IPS DF 6.9 (cell line): ENCODE results near the gene RPA3.

Experiments
- DNase-seq: peaks from one replicate; pipeline ENCODE4 v3.0.0-alpha.2; 2013; ENCODE audit warnings: low read depth, low spot score
- H3K27ac ChIP-seq: one replicate; pipeline ENCODE4 v1.5.1; 2013; ENCODE audit warnings: low read length, control low read depth
- H3K27me3 ChIP-seq: 2 replicates; pipeline ENCODE4 v1.6.1; 2013; ENCODE audit warnings: mild to moderate bottlenecking, low read length; ENCODE audit not compliant: control insufficient read depth, insufficient read depth
- H3K36me3 ChIP-seq: 2 replicates; pipeline ENCODE4 v1.6.1; 2013; ENCODE audit warnings: low read length; ENCODE audit not compliant: control insufficient read depth, insufficient read depth
- H3K4me1 ChIP-seq: 2 replicates; pipeline ENCODE4 v1.6.1; 2013; ENCODE audit warnings: low read length; ENCODE audit not compliant: control insufficient read depth, insufficient read depth
- H3K4me3 ChIP-seq: 2 replicates; pipeline ENCODE4 v1.5.1; 2013; ENCODE audit warnings: mild to moderate bottlenecking, low read length
- H3K9me3 ChIP-seq: 2 replicates; pipeline ENCODE4 v1.6.1; 2013; ENCODE audit warnings: low read length, inconsistent platforms; ENCODE audit not compliant: control insufficient read depth, insufficient read depth
- WGBS: extraction: QIAGEN DNeasy Blood & Tissue Kit; methylation state at CpG from one replicate; pipeline ENCODE4 v1.1.7; 2013; ENCODE audit warnings: mixed read lengths, missing lambda C conversion rate; ENCODE audit not compliant: insufficient read length, insufficient coverage; 5-methylcytosine and 5-hydroxymethylcytosine counted together

RPA3 gene

DNA sequence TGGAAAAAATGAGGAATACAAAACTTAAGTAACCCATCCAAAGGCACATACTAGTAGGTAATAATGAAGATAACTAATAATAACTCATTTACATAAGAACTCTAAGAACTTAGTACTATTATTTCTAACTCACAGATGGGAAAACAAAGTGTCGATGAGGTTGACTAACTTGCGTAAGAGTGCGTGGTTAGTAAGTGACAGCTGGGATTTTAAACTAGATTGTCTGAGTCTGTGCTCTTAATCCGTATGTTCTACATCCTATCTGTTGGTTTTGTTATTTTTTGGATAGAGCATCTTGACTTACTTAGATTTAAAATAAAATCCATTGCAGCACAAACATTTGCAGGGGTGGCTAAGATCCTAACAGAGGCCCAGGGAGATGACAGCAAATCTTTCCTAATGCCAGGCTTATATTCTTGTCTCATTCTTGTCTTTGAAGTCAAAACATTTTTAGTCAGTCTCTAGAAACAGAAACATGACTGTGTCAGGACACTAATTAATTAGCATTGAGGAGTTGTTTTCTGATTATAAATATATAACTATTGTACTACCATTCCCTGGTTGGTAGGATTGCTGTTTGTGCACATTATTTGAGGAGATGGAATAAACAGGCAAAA lies 11.7 kb downstream of the RPA3 start:
- H3K27me3 ChIP-seq = no peaks in the 10 kb centered on the region
- WGBS = no CpG with 5 or more reads among the region's 4 CpGs
- H3K27ac ChIP-seq = no peak overlapping the region
- H3K4me1 ChIP-seq = no peaks in the 10 kb centered on the region
- no peaks in the 10 kb centered on the region for H3K36me3 ChIP-seq
- no peak for DNase-seq
- H3K4me3 ChIP-seq = no peak overlapping the region
- H3K9me3 ChIP-seq = no peaks in the 10 kb centered on the region

- no peaks in the 10 kb centered on the region for H3K27me3 ChIP-seq
- no peak overlapping the region for H3K27ac ChIP-seq
- no CpG with 5 or more reads among the region's 1 CpG for WGBS
- H3K36me3 ChIP-seq = no peaks in the 10 kb centered on the region
- H3K4me1 ChIP-seq = no peaks in the 10 kb centered on the region
- DNase-seq = no peak
- no peaks in the 10 kb centered on the region for H3K9me3 ChIP-seq
- H3K4me3 ChIP-seq = no peak overlapping the region
Observed at GRCh38 chr7:7706101-7706511, 12.3 kb downstream of the RPA3 start.

DNA sequence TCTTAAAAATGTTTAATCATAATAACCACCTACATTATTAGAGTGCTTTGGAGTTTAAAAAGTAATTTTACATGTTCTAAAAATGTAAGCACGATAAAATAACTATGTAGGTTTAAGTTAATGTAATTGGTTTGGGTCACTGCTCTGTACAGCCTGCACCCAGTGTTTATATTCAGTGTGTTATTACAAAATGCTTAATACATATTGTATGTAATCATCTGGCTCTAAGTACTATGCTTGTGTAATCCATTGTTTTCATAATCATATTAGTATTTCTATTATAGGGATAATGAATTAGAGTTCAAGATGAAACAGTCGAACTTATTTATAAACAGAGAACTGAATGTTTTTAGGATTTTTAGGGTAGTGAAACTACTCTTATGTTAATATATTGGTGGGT lies 13.1 kb downstream of the RPA3 start:
- Histone ChIP-seq H3K27me3 (no peaks in the 10 kb centered on the region), H3K36me3 (no peaks in the 10 kb centered on the region), H3K4me3 (no peak overlapping the region), H3K9me3 (no peaks in the 10 kb centered on the region), H3K4me1 (no peaks in the 10 kb centered on the region), H3K27ac (no peak overlapping the region)
- no peak for DNase-seq
- WGBS = 100% methylated on average over 1 of the region's 2 CpGs

GRCh38 chr7:7704867-7705266 lies 13.5 kb downstream of the RPA3 start:
- no peaks in the 10 kb centered on the region for H3K4me1 ChIP-seq
- no peak for DNase-seq
- no peak overlapping the region for H3K4me3 ChIP-seq
- no peak overlapping the region for H3K27ac ChIP-seq
- no peaks in the 10 kb centered on the region for H3K36me3 ChIP-seq
- no CpG with 5 or more reads among the region's 4 CpGs for WGBS
- no peaks in the 10 kb centered on the region for H3K27me3 ChIP-seq
- H3K9me3 ChIP-seq = no peaks in the 10 kb centered on the region

- H3K9me3 ChIP-seq = no peaks in the 10 kb centered on the region
- H3K4me3 ChIP-seq = no peak overlapping the region
- H3K4me1 ChIP-seq = no peaks in the 10 kb centered on the region
- DNase-seq = no peak
- no CpG with 5 or more reads among the region's 7 CpGs for WGBS
- no peaks in the 10 kb centered on the region for H3K36me3 ChIP-seq
- no peak overlapping the region for H3K27ac ChIP-seq
- H3K27me3 ChIP-seq = no peaks in the 10 kb centered on the region
Observed at GRCh38 chr7:7703427-7703826, 15.0 kb downstream of the RPA3 start.

DNA sequence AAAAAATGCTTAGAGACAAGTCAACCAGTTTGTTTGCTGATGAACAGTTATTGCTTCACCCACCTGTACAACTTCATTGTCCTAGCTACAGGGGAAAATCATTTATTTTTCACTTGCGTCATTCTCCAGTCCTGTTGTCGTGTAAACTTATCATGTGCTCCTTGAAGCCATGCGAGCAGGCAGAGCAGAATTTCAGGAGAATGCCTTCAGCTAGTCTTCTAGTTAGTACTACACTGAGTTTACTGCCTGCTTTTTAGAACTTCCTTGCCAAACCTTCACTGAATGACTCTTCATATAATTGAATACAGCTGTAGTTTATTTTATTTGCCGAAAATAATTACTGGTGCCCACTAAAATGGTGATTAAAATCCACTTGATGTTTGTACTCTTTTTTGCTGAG lies 15.6 kb downstream of the RPA3 start:
- H3K4me1 ChIP-seq = no peaks in the 10 kb centered on the region
- no peak overlapping the region for H3K4me3 ChIP-seq
- WGBS = no CpG with 5 or more reads among the region's 4 CpGs
- DNase-seq = no peak
- no peak overlapping the region for H3K27ac ChIP-seq
- no peaks in the 10 kb centered on the region for H3K9me3 ChIP-seq
- H3K27me3 ChIP-seq = no peaks in the 10 kb centered on the region
- H3K36me3 ChIP-seq = no peaks in the 10 kb centered on the region

DNA sequence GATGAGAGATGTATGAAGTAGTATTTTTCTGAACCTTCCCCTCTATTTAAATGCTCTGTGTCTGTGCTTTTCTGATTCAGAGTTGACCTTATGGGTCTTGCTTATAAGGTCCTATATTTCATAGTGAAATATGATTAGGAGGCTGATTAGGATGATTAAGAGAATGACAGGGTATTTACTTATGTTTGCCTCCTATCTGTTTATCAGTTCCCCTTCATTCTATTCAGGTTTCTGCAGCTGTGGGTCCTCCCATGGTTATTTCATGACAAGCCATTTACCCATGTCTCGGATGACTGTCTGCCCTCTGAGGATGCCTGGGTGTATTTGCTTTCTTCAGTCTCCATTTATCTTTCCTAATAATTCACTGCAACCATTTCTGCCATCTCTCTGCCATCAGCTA lies 16.9 kb downstream of the RPA3 start:
- no peaks in the 10 kb centered on the region for H3K36me3 ChIP-seq
- no peak overlapping the region for H3K27ac ChIP-seq
- no peaks in the 10 kb centered on the region for H3K4me1 ChIP-seq
- no peaks in the 10 kb centered on the region for H3K27me3 ChIP-seq
- DNase-seq = no peak
- H3K9me3 ChIP-seq = no peaks in the 10 kb centered on the region
- no peak overlapping the region for H3K4me3 ChIP-seq
- WGBS = no CpG with 5 or more reads among the region's 1 CpG

DNA sequence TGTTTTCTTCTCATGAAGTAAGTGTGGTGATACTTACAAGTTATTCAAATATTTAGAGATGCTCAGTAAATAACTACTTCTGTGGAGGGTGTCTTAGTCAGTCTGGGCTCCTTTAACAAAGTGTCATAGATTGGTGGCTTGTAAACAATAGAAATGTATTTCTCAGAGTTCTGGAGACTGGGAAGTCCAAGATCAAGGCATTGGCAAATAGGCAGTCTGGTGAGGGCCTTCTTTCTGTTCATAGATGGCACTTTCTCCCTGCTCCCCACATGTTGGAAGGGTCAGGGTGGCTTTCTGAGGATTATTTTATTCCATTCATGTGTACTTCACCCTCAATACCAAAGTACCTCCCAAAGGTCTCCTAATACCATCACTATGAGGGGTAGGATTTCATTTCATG lies 18.4 kb downstream of the RPA3 start:
- H3K27me3 ChIP-seq = no peaks in the 10 kb centered on the region
- H3K27ac ChIP-seq = no peak overlapping the region
- H3K36me3 ChIP-seq = no peaks in the 10 kb centered on the region
- no peak overlapping the region for H3K4me3 ChIP-seq
- DNase-seq = no peak
- no peaks in the 10 kb centered on the region for H3K4me1 ChIP-seq
- no peaks in the 10 kb centered on the region for H3K9me3 ChIP-seq

GRCh38 chr7:7699380-7699779 lies 19.0 kb downstream of the RPA3 start:
- no peak overlapping the region for H3K27ac ChIP-seq
- H3K9me3 ChIP-seq = no peaks in the 10 kb centered on the region
- no peaks in the 10 kb centered on the region for H3K4me1 ChIP-seq
- DNase-seq = no peak
- H3K27me3 ChIP-seq = no peaks in the 10 kb centered on the region
- no peaks in the 10 kb centered on the region for H3K36me3 ChIP-seq
- H3K4me3 ChIP-seq = no peak overlapping the region

- no peak overlapping the region for H3K27ac ChIP-seq
- no peaks in the 10 kb centered on the region for H3K36me3 ChIP-seq
- H3K9me3 ChIP-seq = no peaks in the 10 kb centered on the region
- no peak overlapping the region for H3K4me3 ChIP-seq
- WGBS = no CpG with 5 or more reads among the region's 2 CpGs
- no peaks in the 10 kb centered on the region for H3K4me1 ChIP-seq
- DNase-seq = no peak
- H3K27me3 ChIP-seq = no peaks in the 10 kb centered on the region
Observed at GRCh38 chr7:7698930-7699329, 19.5 kb downstream of the RPA3 start.

DNA sequence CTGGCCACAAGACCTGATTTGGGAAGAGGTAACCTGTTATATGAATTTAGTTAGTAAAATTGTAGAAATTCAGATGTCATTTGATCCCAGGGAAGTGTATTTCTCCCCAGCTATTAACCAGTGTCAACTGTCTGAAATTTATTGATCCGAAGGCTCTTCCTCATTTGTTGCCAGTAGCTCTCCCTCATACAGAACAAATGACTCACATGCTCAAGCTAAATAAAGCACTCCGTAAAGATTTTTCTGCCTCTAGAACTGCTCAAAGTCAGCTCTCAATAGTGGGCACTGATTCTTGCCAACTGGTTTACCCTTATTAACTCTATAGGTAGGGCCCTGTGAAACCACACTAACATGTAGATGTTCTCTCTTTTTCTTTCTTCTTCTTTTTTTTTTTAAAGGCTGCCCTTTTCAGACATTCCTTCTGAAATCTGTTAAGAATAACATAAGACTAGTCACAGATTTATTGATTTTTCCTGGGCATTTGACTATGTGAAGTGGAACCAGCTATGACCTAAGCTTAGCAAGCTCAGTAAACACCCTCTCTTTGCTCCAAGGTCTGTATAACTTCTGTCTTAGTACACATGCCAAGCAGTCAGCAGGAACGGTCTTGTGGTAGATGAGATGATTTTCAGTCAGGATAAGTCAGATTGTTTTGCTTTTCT lies 21.8 kb downstream of the RPA3 start:
- no peaks in the 10 kb centered on the region for H3K9me3 ChIP-seq
- no peak overlapping the region for H3K4me3 ChIP-seq
- WGBS = no CpG with 5 or more reads among the region's 3 CpGs
- no peaks in the 10 kb centered on the region for H3K27me3 ChIP-seq
- no peak for DNase-seq
- no peaks in the 10 kb centered on the region for H3K36me3 ChIP-seq
- H3K4me1 ChIP-seq = no peaks in the 10 kb centered on the region
- H3K27ac ChIP-seq = no peak overlapping the region
